H1 (cell line): ENCODE results near the gene PACS1. TPM values are rescaled to one million over a fixed set of nuclear protein-coding genes. Genes with fewer than 3 reads are reported as not detected.

ENCODE experiments used
- CTCF ChIA-PET: fragments of 300-600 bp; sonication (Branson Sonifier 250); formaldehyde crosslinking; loops from one replicate; lab custom pipeline; 2021; ENCODE audit not compliant: partially characterized antibody; lab: Charles Lee
- POLR2A ChIA-PET: fragments of 300-600 bp; sonication (Branson Sonifier 250); formaldehyde crosslinking; loops from one replicate; lab custom pipeline; 2021; ENCODE audit warnings: inconsistent platforms; ENCODE audit not compliant: partially characterized antibody; lab: Charles Lee
- DNase-seq, 2 experiments: peaks; one replicate each; pipeline versions ENCODE4 v3.0.0 to v3.0.0-alpha.2; 2010 to 2022; ENCODE audit warnings: low spot score in 2 of 2, low read depth in 1 of 2, mixed read lengths in 1 of 2
- FAIRE-seq: peaks from 2 replicates; lab custom pipeline; 2011; peaks lifted over from hg19 to GRCh38; lab: Jason Lieb, UNC
- H2AFZ ChIP-seq: 2 replicates; pipeline ENCODE4 v1.8.1; 2012; ENCODE audit warnings: low read length, inconsistent platforms
- H2AK5ac ChIP-seq: 2 replicates; pipeline ENCODE4 v1.6.1; 2013; ENCODE audit warnings: low read depth, low read length
- H2BK120ac ChIP-seq: replicated peaks from 2 replicates; pipeline ENCODE3; 2013; ENCODE audit warnings: low read depth, low read length, inconsistent platforms
- H2BK12ac ChIP-seq: 2 replicates; pipeline ENCODE4 v1.6.1; 2013; ENCODE audit warnings: low read depth, low read length
- H2BK15ac ChIP-seq: 2 replicates; pipeline ENCODE4 v1.6.1; 2013; ENCODE audit warnings: low read length
- H2BK20ac ChIP-seq: 2 replicates; pipeline ENCODE4 v1.6.1; 2013; ENCODE audit warnings: low read length
- H2BK5ac ChIP-seq: 2 replicates; pipeline ENCODE4 v1.6.1; 2013; ENCODE audit warnings: low read depth, low read length
- H3K14ac ChIP-seq: 2 replicates; pipeline ENCODE4 v1.6.1; 2013; ENCODE audit warnings: inconsistent platforms; ENCODE audit not compliant: insufficient read length
- H3K18ac ChIP-seq: 2 replicates; pipeline ENCODE4 v1.6.1; 2013; ENCODE audit warnings: low read length; ENCODE audit errors: extremely low read depth
- H3K23ac ChIP-seq: 2 replicates; pipeline ENCODE4 v1.6.1; 2013; ENCODE audit warnings: inconsistent platforms; ENCODE audit not compliant: insufficient read length
- H3K23me2 ChIP-seq: 2 replicates; pipeline ENCODE4 v1.6.1; 2013; ENCODE audit warnings: low read depth, low read length
- H3K27ac ChIP-seq: 2 replicates; pipeline ENCODE4 v1.6.1; 2011; ENCODE audit warnings: low read depth, low read length, inconsistent platforms
- H3K27me3 ChIP-seq, 4 experiments: replicated peaks in 1 of 4; 1 replicate in 1 of 4; 2 replicates in 3 of 4; pipeline versions ENCODE4 v1.6.1 to v1.8.1; 2011 to 2013; ENCODE audit warnings: low read length in 3 of 4, mild to moderate bottlenecking in 3 of 4, inconsistent platforms in 2 of 4, mixed read lengths in 2 of 4, moderate library complexity in 1 of 4; ENCODE audit not compliant: control insufficient read depth in 3 of 4, insufficient read depth in 3 of 4; ENCODE audit errors: extremely low read depth in 1 of 4
- H3K36me3 ChIP-seq, 4 experiments: 2 replicates each; pipeline versions ENCODE4 v1.6.1 to v1.8.1; 2011 to 2013; ENCODE audit warnings: mild to moderate bottlenecking in 4 of 4, low read length in 3 of 4, moderate library complexity in 2 of 4, control low read depth in 1 of 4, inconsistent platforms in 1 of 4; ENCODE audit not compliant: insufficient read depth in 4 of 4, control insufficient read depth in 2 of 4
- H3K4ac ChIP-seq: replicated peaks from 2 replicates; pipeline ENCODE3; 2013; ENCODE audit warnings: low read length, low read depth, mixed read lengths, inconsistent platforms; ENCODE audit not compliant: insufficient read length
- H3K4me1 ChIP-seq, 4 experiments: replicated peaks in 1 of 4; 1 replicate in 1 of 4; 2 replicates in 3 of 4; pipeline versions ENCODE4 v1.6.1 to v1.8.1; 2011 to 2013; ENCODE audit warnings: low read length in 3 of 4, inconsistent platforms in 2 of 4, mixed read lengths in 1 of 4; ENCODE audit not compliant: insufficient read depth in 4 of 4, control insufficient read depth in 3 of 4
- H3K4me2 ChIP-seq, 2 experiments: 2 replicates each; pipeline versions ENCODE4 v1.6.1 to v1.8.1; 2011 to 2013; ENCODE audit warnings: low read depth in 2 of 2, low read length in 2 of 2, control low read depth in 1 of 2, inconsistent platforms in 1 of 2, mild to moderate bottlenecking in 1 of 2; ENCODE audit not compliant: insufficient read depth in 1 of 2
- H3K4me3 ChIP-seq, 4 experiments: fragments of 200-600, 300-600 bp in 1 of 4; sonication (generic), shearing (Covaris generic), sonication (Bioruptor Twin) in 1 of 4; 2 replicates each; pipeline versions ENCODE4 v1.5.1 to v1.8.1; 2011 to 2016; ENCODE audit warnings: low read length in 4 of 4, low read depth in 3 of 4, control low read depth in 2 of 4, inconsistent platforms in 2 of 4, mild to moderate bottlenecking in 2 of 4, mixed read lengths in 1 of 4, moderate library complexity in 1 of 4; ENCODE audit not compliant: insufficient read depth in 2 of 4; ENCODE audit errors: extremely low read depth in 1 of 4
- H3K56ac ChIP-seq: replicated peaks from 2 replicates; pipeline ENCODE3; 2013; ENCODE audit warnings: low read depth, mild to moderate bottlenecking, mixed read lengths, low read length, inconsistent platforms; ENCODE audit not compliant: insufficient read length
- H3K79me1 ChIP-seq: 2 replicates; pipeline ENCODE4 v1.6.1; 2013; ENCODE audit warnings: low read depth, low read length, control low read depth
- H3K79me2 ChIP-seq, 2 experiments: 2 replicates each; pipeline versions ENCODE4 v1.6.1 to v1.8.1; 2012 to 2013; ENCODE audit warnings: low read length in 2 of 2, mild to moderate bottlenecking in 2 of 2, inconsistent platforms in 1 of 2; ENCODE audit not compliant: insufficient read depth in 2 of 2, control insufficient read depth in 1 of 2
- H3K9ac ChIP-seq, 4 experiments: replicated peaks in 1 of 4; 1 replicate in 1 of 4; 2 replicates in 3 of 4; pipeline versions ENCODE4 v1.6.1 to v1.8.1; 2011 to 2013; ENCODE audit warnings: low read depth in 3 of 4, low read length in 3 of 4, control low read depth in 2 of 4, mild to moderate bottlenecking in 2 of 4, moderate library complexity in 2 of 4, inconsistent platforms in 1 of 4; ENCODE audit errors: extremely low read depth in 1 of 4
- H3K9me3 ChIP-seq, 2 experiments: 2 replicates each; pipeline versions ENCODE4 v1.6.1 to v1.8.1; 2012 to 2013; ENCODE audit warnings: mild to moderate bottlenecking in 2 of 2, moderate library complexity in 2 of 2, control low read depth in 1 of 2, inconsistent platforms in 1 of 2, low read depth in 1 of 2, low read length in 1 of 2, mixed read lengths in 1 of 2; ENCODE audit not compliant: insufficient read depth in 2 of 2
- H4K20me1 ChIP-seq, 2 experiments: replicated peaks in 1 of 2; 2 replicates each; pipeline versions ENCODE3 to v1.8.1; 2011 to 2013; ENCODE audit warnings: inconsistent platforms in 2 of 2, low read length in 2 of 2, mild to moderate bottlenecking in 1 of 2; ENCODE audit not compliant: insufficient read depth in 2 of 2, control insufficient read depth in 1 of 2
- H4K5ac ChIP-seq: 2 replicates; pipeline ENCODE4 v1.6.1; 2013; ENCODE audit warnings: low read length, low read depth, mixed read lengths, inconsistent platforms; ENCODE audit not compliant: insufficient read length
- H4K8ac ChIP-seq: 2 replicates; pipeline ENCODE4 v1.8.0; 2013; ENCODE audit warnings: mild to moderate bottlenecking, moderate library complexity, low read length, inconsistent platforms; ENCODE audit not compliant: insufficient read depth; ENCODE audit errors: extremely low read depth
- H4K91ac ChIP-seq: replicated peaks from 2 replicates; pipeline ENCODE3; 2013; ENCODE audit warnings: low read length, mixed read lengths, inconsistent platforms; ENCODE audit not compliant: insufficient read length
- BCL11A ChIP-seq, 2 experiments: IDR thresholded peaks; one replicate each; pipeline ENCODE4 v1.6.1; 2011; ENCODE audit warnings: low read depth in 2 of 2, low read length in 2 of 2, mild to moderate bottlenecking in 2 of 2
- FOSL1 ChIP-seq: IDR thresholded peaks from 2 replicates; pipeline ENCODE4 v1.6.1; 2011; ENCODE audit warnings: mild to moderate bottlenecking, low read depth, low read length, moderate library complexity; ENCODE audit not compliant: insufficient read depth
- WGBS, 2 experiments: shearing (Covaris generic) in 1 of 2; methylation state at CpG; one replicate each; pipeline versions ENCODE4 v1.1.6 to v1.1.7; 2013 to 2015; ENCODE audit warnings: low lambda C conversion rate in 2 of 2, mixed read lengths in 2 of 2, inconsistent platforms in 1 of 2, low coverage in 1 of 2, missing lambda C conversion rate in 1 of 2; ENCODE audit not compliant: insufficient replicate concordance in 2 of 2, insufficient coverage in 1 of 2, insufficient read length in 1 of 2; ENCODE audit errors: extremely low coverage in 1 of 2, missing lambda C conversion rate in 1 of 2; 5-methylcytosine and 5-hydroxymethylcytosine counted together
- polyA plus RNA-seq, 7 experiments: library from polyadenylated mRNA; depleted of rRNA in 3 of 7; stranded (reverse) in 5 of 7; unstranded in 2 of 7; fragments of >200 nt in 5 of 7; fragments of 200-250 nt in 2 of 7; gene quantifications; 1 replicate in 5 of 7; 2 replicates in 1 of 7; 4 replicates in 1 of 7; pipeline versions ENCODE4 v1.2.1 to v1.2.3, GENCODE V29; 2011 to 2013; ENCODE audit warnings: missing spikeins in 2 of 7, mixed read lengths in 2 of 7
- total RNA-seq: library from RNA; stranded (reverse); fragmentation: NEBNext Ultra II Directional; extraction: Animal tissue kit (Norgen Biotek cat#: 25700); gene quantifications from 2 replicates; pipeline ENCODE4 v1.2.1, GENCODE V29; 2021

PACS1 gene
- total and polyA plus RNA-seq, 2 of the 8 experiments (the other 6 are each of a cell fraction or from before 2014, with no cell fraction given), result 11.5 to 36.0 TPM

DNA sequence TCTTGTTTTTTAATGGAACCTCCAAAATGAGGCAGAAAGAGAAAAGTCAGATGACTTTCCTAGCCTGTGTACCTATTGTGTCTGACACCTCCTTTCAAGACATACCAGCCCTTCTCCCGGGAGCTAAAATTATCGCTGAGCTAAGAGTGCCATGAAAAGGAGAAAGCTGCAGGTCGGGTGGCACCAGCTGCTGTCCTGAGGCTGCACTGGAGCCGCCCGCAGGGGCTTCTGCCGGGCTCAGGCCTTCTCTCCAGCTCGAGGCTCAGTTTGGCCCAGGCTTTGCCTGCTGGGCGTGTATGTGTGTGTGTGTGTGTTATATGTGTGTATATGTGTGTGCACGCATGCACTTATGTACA lies 170.7 kb downstream of the PACS1 start:
- FAIRE-seq, result no peak
- no peak overlapping the region for H3K27ac ChIP-seq
- H4K20me1 ChIP-seq, result peaks cover 0 to 4% of the 10 kb centered on the region in 2 experiments
- no peak overlapping the region for H3K9ac ChIP-seq
- no peak overlapping the region for H3K23ac ChIP-seq
- H3K4me2 ChIP-seq, result no peak overlapping the region
- H3K14ac ChIP-seq, result no peak overlapping the region
- no peak overlapping the region for H3K4me3 ChIP-seq
- no peak overlapping the region for H3K18ac ChIP-seq
- H2BK5ac ChIP-seq, result no peak overlapping the region
- no peak for TF ChIP-seq BCL11A (IDR thresholded peaks at IDR 0.05; ENCODE audit: low read depth in 2 of 2, low read length in 2 of 2)
- no peak for TF ChIP-seq FOSL1
- TF ChIP-seq, all 59 proteins: peak for 0
- H2AK5ac ChIP-seq, result no peak overlapping the region
- no peak overlapping the region for H3K56ac ChIP-seq
- peaks cover 0 to 6% (median 0%) of the 10 kb centered on the region in 4 experiments; a peak in 1 of 8 replicates for H3K36me3 ChIP-seq
- CTCF ChIA-PET, result interaction anchor here (1.1 to 12.4 kb wide), 7 partner anchors 10 to 107 kb away, joined by 3 to 123 read pairs (median 7); no protein-coding TSS in a partner anchor
- H4K8ac ChIP-seq, result no peak overlapping the region
- WGBS, 2 experiments, result 86% methylated on average over 9 of the region's 9 CpGs; no CpG with 5 or more reads in 1 of the 2 experiments
- no peak overlapping the region for H2BK20ac ChIP-seq
- H3K9me3 ChIP-seq, result no peaks in the 10 kb centered on the region
- no peak overlapping the region for H4K91ac ChIP-seq
- H2AFZ ChIP-seq, result no peak overlapping the region
- no peaks in the 10 kb centered on the region for H3K79me1 ChIP-seq
- no peaks in the 10 kb centered on the region for H3K23me2 ChIP-seq
- no peaks in the 10 kb centered on the region for H3K27me3 ChIP-seq
- POLR2A ChIA-PET, result interaction anchor here (1.3 to 2.1 kb wide), 3 partner anchors 9 to 23 kb away, joined by 3 to 7 read pairs (median 6); no protein-coding TSS in a partner anchor
- no peak overlapping the region for H2BK12ac ChIP-seq
- no peak for DNase-seq
- H2BK15ac ChIP-seq, result 0 out of 2 replicates have a peak overlapping the region, but pooled peaks have one; percentile 29
- no peak overlapping the region for H3K4ac ChIP-seq
- no peak overlapping the region for H4K5ac ChIP-seq
- H2BK120ac ChIP-seq, result no peak overlapping the region
- H3K4me1 ChIP-seq, result no peaks in the 10 kb centered on the region
- H3K79me2 ChIP-seq, result no peaks in the 10 kb centered on the region
